ENCODE data around the gene RASL12.

The RASL12 gene

GRCh38 chr15:65091946-65092770 lies 24.4 kb upstream of the RASL12 start:
- Histone ChIP-seq H3K9me3 (ENCODE audit: insufficient read depth, low read length) (no peaks in the 10 kb centered on the region), H3K27me3 (ENCODE audit: low read length) (no peaks in the 10 kb centered on the region), H3F3A (ENCODE audit: insufficient read depth) (no peaks in the 10 kb centered on the region), H3K4me3 (ENCODE audit: insufficient read depth, low read length, poor library complexity, severe bottlenecking) (no peak overlapping the region), H4K20me1 (ENCODE audit: low read depth, low read length) (no peaks in the 10 kb centered on the region), H3K9me2 (replicated peaks; ENCODE audit: insufficient read depth, low read length) (no peaks in the 10 kb centered on the region), H3K79me2 (ENCODE audit: insufficient read depth, low read length) (no peaks in the 10 kb centered on the region), H3K27ac (ENCODE audit: low read depth, low read length) (no peak overlapping the region), H3K36me3 (ENCODE audit: low read length) (no peaks in the 10 kb centered on the region), H3K9ac (ENCODE audit: low read length) (no peak overlapping the region), H3K4me2 (ENCODE audit: low read depth, low read length, poor library complexity, severe bottlenecking) (no peak overlapping the region), H2AFZ (ENCODE audit: low read depth, low read length, severe bottlenecking) (no peak overlapping the region)
- TF ChIP-seq EZH2phosphoT487 (conservative IDR thresholded peaks at IDR 0.05; ENCODE audit: low read length) (no peak), CTCF (IDR thresholded peaks at IDR 0.05; ENCODE audit: insufficient read depth, low read length, poor library complexity, severe bottlenecking) (no peak)

GRCh38 chr15:65089206-65089824 lies 21.5 kb upstream of the RASL12 start:
- no peak overlapping the region for H3K4me2 ChIP-seq (ENCODE audit: low read depth, low read length, poor library complexity, severe bottlenecking)
- no peaks in the 10 kb centered on the region for H3K36me3 ChIP-seq (ENCODE audit: low read length)
- no peaks in the 10 kb centered on the region for H3K9me2 ChIP-seq (replicated peaks; ENCODE audit: insufficient read depth, low read length)
- H2AFZ ChIP-seq (ENCODE audit: low read depth, low read length, severe bottlenecking): no peak overlapping the region
- no peak overlapping the region for H3K4me3 ChIP-seq (ENCODE audit: insufficient read depth, low read length, poor library complexity, severe bottlenecking)
- no peak overlapping the region for H3K9ac ChIP-seq (ENCODE audit: low read length)
- no peaks in the 10 kb centered on the region for H4K20me1 ChIP-seq (ENCODE audit: low read depth, low read length)
- no peak overlapping the region for H3K27ac ChIP-seq (ENCODE audit: low read depth, low read length)
- H3K9me3 ChIP-seq (ENCODE audit: insufficient read depth, low read length): no peaks in the 10 kb centered on the region
- H3F3A ChIP-seq (ENCODE audit: insufficient read depth): no peaks in the 10 kb centered on the region
- TF ChIP-seq EZH2phosphoT487 (conservative IDR thresholded peaks at IDR 0.05; ENCODE audit: low read length): no peak
- TF ChIP-seq CTCF (IDR thresholded peaks at IDR 0.05; ENCODE audit: insufficient read depth, low read length, poor library complexity, severe bottlenecking): no peak
- H3K79me2 ChIP-seq (ENCODE audit: insufficient read depth, low read length): no peaks in the 10 kb centered on the region
- no peaks in the 10 kb centered on the region for H3K27me3 ChIP-seq (ENCODE audit: low read length)

GRCh38 chr15:65088643-65089021 lies 20.8 kb upstream of the RASL12 start:
- H3K9me3 ChIP-seq (ENCODE audit: insufficient read depth, low read length): no peaks in the 10 kb centered on the region
- H3K9me2 ChIP-seq (replicated peaks; ENCODE audit: insufficient read depth, low read length): no peaks in the 10 kb centered on the region
- no peak for TF ChIP-seq CTCF (IDR thresholded peaks at IDR 0.05; ENCODE audit: insufficient read depth, low read length, poor library complexity, severe bottlenecking)
- TF ChIP-seq EZH2phosphoT487 (conservative IDR thresholded peaks at IDR 0.05; ENCODE audit: low read length): no peak
- H2AFZ ChIP-seq (ENCODE audit: low read depth, low read length, severe bottlenecking): no peak overlapping the region
- H3K9ac ChIP-seq (ENCODE audit: low read length): no peak overlapping the region
- H3K36me3 ChIP-seq (ENCODE audit: low read length): no peaks in the 10 kb centered on the region
- H3F3A ChIP-seq (ENCODE audit: insufficient read depth): no peaks in the 10 kb centered on the region
- H3K4me2 ChIP-seq (ENCODE audit: low read depth, low read length, poor library complexity, severe bottlenecking): no peak overlapping the region
- no peaks in the 10 kb centered on the region for H3K27me3 ChIP-seq (ENCODE audit: low read length)
- H4K20me1 ChIP-seq (ENCODE audit: low read depth, low read length): no peaks in the 10 kb centered on the region
- no peak overlapping the region for H3K27ac ChIP-seq (ENCODE audit: low read depth, low read length)
- no peaks in the 10 kb centered on the region for H3K79me2 ChIP-seq (ENCODE audit: insufficient read depth, low read length)
- no peak overlapping the region for H3K4me3 ChIP-seq (ENCODE audit: insufficient read depth, low read length, poor library complexity, severe bottlenecking)
